Ishikawa (cell line): Measurements from ENCODE around the gene C2orf49.
A peak's percentile ranks its signal among the peaks of the same experiment; 100 is the strongest.

Source experiments
- CEBPB ChIP-seq: IDR thresholded peaks from 2 replicates; pipeline ENCODE4 v1.6.1; 2012
- CREB1 ChIP-seq: IDR thresholded peaks from 2 replicates; pipeline ENCODE4 v1.6.1; 2012; ENCODE audit warnings: low read depth
- EGR1 ChIP-seq: IDR thresholded peaks from 2 replicates; pipeline ENCODE4 v1.6.1; 2012
- EP300 ChIP-seq: IDR thresholded peaks from 2 replicates; pipeline ENCODE4 v1.6.1; 2012; ENCODE audit warnings: borderline replicate concordance
- FOXM1 ChIP-seq: IDR thresholded peaks from 2 replicates; pipeline ENCODE4 v1.6.1; 2012; ENCODE audit warnings: low read depth, borderline replicate concordance
- NFIC ChIP-seq: IDR thresholded peaks from 2 replicates; pipeline ENCODE4 v1.6.1; 2012
- RAD21 ChIP-seq: IDR thresholded peaks from 2 replicates; pipeline ENCODE4 v1.6.1; 2012; ENCODE audit warnings: low read depth
- TCF12 ChIP-seq: IDR thresholded peaks from 2 replicates; pipeline ENCODE4 v1.6.1; 2012; ENCODE audit warnings: low read depth
- TEAD4 ChIP-seq: IDR thresholded peaks from 2 replicates; pipeline ENCODE4 v1.6.1; 2012
- YY1 ChIP-seq: IDR thresholded peaks from 2 replicates; pipeline ENCODE4 v1.6.1; 2012; ENCODE audit warnings: low read depth
- ZBTB7A ChIP-seq: IDR thresholded peaks from 2 replicates; pipeline ENCODE4 v1.6.1; 2012; ENCODE audit warnings: low read depth
- TF ChIP-seq, protein P1 (sequence below): IDR thresholded peaks from 2 replicates; pipeline ENCODE4 v1.6.1; 2012
- TF ChIP-seq, protein P2 (sequence below): IDR thresholded peaks from 2 replicates; pipeline ENCODE4 v1.6.1; 2012
- TF ChIP-seq, protein P3 (sequence below): IDR thresholded peaks from 2 replicates; pipeline ENCODE4 v1.6.1; 2012; ENCODE audit warnings: low read depth, mild to moderate bottlenecking

C2orf49 gene

DNA sequence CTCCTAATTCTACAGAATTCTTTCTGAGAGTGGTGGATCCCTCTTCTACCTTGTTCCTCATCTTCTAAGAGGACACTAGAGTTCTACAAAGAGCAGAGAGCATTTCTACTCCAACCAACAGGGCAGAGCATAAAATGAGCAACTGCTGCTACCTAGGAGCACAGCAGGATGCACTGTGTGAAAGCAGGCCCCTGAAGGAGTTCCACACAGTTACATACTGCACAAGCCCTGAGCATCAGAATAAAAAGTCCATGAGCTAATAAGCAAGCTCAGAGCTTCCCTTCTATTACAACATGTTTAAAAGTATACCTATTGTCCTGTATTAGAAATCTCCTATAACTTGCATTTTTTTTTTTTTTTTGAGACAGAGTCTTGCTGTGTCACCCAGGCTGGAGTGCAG is 53.1 kb downstream of the C2orf49 start:
- TF ChIP-seq, protein P1, sequence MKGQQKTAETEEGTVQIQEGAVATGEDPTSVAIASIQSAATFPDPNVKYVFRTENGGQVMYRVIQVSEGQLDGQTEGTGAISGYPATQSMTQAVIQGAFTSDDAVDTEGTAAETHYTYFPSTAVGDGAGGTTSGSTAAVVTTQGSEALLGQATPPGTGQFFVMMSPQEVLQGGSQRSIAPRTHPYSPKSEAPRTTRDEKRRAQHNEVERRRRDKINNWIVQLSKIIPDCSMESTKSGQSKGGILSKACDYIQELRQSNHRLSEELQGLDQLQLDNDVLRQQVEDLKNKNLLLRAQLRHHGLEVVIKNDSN, result no peak
- no peak for TF ChIP-seq TCF12
- no peak for TF ChIP-seq FOXM1
- TF ChIP-seq ZBTB7A, result no peak

DNA sequence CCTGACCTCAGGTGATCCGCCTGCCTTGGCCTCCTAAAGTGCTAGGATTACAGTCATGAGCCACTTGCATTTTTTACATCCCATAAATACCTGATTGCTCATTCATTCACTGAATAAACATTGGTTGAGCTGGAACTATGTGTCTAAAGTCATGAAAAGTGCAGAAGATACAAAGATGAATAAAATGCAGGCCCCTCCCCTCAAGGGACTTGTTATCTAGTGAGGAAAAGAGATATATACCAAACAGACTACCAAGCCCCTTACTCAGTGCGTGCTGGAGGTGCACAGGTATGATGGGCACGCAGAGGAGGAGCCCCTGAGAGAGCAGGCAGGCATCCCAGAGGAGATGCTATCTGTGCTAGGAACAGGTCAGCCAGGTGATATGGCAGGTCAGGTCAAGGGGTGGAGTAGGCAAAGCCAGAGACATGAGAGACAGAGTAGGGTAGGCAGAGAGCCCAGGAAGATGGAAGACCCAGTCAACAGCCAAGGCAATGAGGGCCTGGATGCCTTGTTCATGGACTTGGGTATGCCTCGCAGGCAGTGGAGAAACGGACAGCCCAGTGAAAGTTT is 53.8 kb downstream of the C2orf49 start:
- peak; percentile 22; the same call in 1 of the 2 replicates for TF ChIP-seq TEAD4
- TF ChIP-seq EGR1, result no peak

DNA sequence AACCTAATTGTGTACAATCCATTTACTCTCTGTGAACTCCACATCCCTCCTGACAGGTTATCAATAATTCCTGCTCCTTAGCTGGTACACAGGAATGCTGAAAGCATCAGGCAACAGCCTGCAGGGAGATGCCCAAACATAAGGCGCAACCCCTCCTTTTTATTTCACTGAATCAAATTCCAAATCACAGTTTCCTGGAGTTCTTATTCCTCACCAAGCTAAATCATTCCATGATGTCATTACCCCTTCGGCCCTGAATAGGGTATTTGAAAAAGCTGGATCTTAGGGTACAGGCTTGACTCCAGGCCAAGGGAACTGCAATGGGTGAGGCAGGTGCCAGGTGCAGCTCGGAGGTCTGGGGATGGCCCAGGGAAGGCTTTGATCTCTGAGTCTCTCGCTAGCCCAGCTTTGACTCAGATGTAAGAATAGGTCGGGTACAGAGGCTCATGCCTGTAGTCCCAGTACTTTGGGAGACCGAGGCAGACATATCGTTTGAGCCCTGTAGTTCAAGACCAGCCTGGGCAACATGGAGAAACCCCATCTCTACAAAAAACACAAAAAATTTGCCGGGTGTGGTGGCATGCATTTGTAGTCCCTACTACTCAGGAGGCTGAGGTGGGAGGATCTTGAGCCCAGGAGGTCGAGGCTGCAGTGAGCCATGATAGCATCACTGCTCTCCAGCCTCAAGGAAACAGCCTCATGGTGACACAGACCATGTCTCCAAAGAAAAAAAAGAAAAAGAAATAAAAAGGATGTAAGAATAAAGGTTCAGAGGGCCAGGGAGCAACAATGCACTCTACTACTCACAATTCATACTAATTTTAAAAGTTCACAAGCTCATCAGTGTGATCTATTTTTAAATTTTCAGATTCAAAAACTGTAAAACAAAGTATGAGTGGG is 54.7 kb downstream of the C2orf49 start:
- no peak for TF ChIP-seq EP300
- TF ChIP-seq YY1, result no peak
- no peak for TF ChIP-seq EGR1
- TF ChIP-seq, protein P2, sequence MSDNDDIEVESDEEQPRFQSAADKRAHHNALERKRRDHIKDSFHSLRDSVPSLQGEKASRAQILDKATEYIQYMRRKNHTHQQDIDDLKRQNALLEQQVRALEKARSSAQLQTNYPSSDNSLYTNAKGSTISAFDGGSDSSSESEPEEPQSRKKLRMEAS, result no peak
- TF ChIP-seq NFIC, result no peak
- TF ChIP-seq, protein P1, result no peak
- TF ChIP-seq TCF12, result no peak

DNA sequence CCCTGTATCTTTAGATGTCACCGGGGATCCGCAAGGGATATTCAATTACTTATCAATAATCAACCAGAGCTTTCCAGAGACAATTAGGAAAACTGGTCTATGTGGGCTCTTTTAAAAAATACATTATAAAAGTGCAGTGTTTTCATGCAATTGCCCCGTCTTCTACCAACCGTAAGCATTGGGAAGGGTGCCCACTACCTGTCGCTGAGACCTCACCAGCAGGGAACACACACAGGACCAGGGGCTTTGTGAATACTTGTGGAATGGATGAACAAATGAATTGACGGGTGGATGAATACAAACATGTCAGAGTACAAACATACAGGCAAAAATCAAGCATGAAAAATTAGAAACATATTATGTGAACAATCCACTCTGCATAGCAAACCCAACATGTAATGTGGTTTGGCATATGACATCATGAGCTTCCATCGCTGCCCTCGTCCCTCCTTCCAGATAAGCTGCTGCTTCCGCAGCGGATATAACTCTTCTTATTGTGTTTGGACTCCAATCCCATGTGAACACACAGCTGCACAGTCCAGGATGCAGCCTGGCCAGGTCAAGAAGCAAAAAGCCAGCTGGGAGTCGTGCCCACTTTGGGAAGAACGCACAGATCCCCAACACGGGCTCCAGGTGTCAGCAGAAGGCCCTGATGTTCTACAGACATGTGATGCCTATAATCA is 56.2 kb downstream of the C2orf49 start:
- TF ChIP-seq EP300 (no peak), YY1 (no peak)
- TF ChIP-seq, protein P1, result no peak

DNA sequence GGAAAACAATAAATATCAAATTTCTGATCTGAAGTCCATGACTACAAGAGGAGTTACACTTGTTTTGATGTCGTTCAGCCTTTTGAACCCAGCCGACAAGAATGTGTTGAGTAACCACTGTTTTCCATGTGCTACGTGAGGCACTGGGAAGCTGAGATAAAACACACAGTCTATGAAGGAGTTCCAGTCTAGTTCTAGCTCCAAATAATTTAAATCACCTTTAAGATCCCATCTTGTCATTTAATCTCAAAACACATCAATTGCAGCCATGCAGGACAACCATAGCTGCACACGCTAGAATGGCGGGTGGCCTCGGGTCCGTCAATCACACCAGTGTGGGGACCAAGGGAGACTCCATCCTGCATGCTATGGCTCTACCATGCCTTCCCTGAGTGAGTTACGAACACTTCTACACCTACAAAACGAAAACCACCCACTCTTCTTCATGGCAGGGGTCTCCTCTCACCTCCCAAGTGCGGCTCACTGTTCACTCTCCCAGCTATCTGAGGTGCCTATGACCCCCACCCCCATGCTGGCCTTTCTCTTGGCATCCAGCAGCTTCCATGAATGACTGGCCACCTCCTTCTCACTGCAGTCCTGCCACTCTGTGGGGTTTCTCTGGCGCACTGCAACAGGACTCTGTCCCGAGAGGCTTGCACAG is 57.7 kb downstream of the C2orf49 start:
- TF ChIP-seq CREB1 (no peak), RAD21 (no peak), TCF12 (no peak), ZBTB7A (no peak), CEBPB (no peak), EP300 (no peak)
- TF ChIP-seq, protein P1, result no peak
- TF ChIP-seq, protein P3, sequence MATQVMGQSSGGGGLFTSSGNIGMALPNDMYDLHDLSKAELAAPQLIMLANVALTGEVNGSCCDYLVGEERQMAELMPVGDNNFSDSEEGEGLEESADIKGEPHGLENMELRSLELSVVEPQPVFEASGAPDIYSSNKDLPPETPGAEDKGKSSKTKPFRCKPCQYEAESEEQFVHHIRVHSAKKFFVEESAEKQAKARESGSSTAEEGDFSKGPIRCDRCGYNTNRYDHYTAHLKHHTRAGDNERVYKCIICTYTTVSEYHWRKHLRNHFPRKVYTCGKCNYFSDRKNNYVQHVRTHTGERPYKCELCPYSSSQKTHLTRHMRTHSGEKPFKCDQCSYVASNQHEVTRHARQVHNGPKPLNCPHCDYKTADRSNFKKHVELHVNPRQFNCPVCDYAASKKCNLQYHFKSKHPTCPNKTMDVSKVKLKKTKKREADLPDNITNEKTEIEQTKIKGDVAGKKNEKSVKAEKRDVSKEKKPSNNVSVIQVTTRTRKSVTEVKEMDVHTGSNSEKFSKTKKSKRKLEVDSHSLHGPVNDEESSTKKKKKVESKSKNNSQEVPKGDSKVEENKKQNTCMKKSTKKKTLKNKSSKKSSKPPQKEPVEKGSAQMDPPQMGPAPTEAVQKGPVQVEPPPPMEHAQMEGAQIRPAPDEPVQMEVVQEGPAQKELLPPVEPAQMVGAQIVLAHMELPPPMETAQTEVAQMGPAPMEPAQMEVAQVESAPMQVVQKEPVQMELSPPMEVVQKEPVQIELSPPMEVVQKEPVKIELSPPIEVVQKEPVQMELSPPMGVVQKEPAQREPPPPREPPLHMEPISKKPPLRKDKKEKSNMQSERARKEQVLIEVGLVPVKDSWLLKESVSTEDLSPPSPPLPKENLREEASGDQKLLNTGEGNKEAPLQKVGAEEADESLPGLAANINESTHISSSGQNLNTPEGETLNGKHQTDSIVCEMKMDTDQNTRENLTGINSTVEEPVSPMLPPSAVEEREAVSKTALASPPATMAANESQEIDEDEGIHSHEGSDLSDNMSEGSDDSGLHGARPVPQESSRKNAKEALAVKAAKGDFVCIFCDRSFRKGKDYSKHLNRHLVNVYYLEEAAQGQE, result no peak

DNA sequence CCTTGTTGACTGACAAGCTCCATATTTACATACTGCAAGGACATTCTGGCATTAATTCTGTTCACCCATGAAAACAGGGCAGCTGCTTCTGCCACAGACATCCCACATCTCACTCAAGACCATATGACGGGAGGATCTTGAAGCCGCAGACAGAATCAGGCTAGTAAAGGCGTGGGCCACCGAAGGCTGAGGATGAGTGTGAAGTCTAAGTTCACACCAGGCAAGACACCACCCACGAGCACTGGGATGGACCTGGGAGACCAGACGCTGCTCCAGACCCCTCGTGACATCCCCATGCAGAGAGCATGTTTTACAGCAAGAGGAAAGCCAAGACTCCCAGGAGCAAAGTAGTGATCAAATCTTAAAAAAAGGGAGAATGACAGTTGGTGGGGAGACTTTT is 58.4 kb downstream of the C2orf49 start:
- TF ChIP-seq, protein P2, result no peak
- TF ChIP-seq, protein P1, result no peak
- TF ChIP-seq YY1 (no peak), TEAD4 (no peak), EP300 (no peak)
